Measurements from ENCODE around the gene CGB5. TPM values are rescaled to one million over a fixed set of nuclear protein-coding genes. Genes with fewer than 3 reads are reported as not detected.
A peak's percentile ranks its signal among the peaks of the same experiment; 100 is the strongest.

Gene CGB5
- total and polyA plus RNA-seq, 9 of the 15 experiments (the other 6 are each of a cell fraction or from before 2014, with no cell fraction given): not detected

- TF ChIP-seq MNT (conservative IDR thresholded peaks at IDR 0.05): peak in 1 of 2 experiments; percentile 40; a peak in 2 of 4 replicates
- TF ChIP-seq ZNF232 (CRISPR knock-in tag; IDR thresholded peaks at IDR 0.05): no peak
- no peak for TF ChIP-seq FOXJ3 (CRISPR knock-in tag; IDR thresholded peaks at IDR 0.05)
- TF ChIP-seq ZNF174 (CRISPR knock-in tag; IDR thresholded peaks at IDR 0.05): no peak
- peak; percentile 87 for TF ChIP-seq C11orf30 (IDR thresholded peaks at IDR 0.05; ENCODE audit: low read depth)
- TF ChIP-seq SAFB2 (IDR thresholded peaks at IDR 0.05; ENCODE audit: borderline replicate concordance, low read depth, low read length, severe bottlenecking): no peak
- TF ChIP-seq JUNB (CRISPR knock-in tag; conservative IDR thresholded peaks at IDR 0.05): no peak
- TF ChIP-seq ARID2 (IDR thresholded peaks at IDR 0.05): 0 out of 2 replicates have a peak, but pooled peaks have one; percentile 5
- TF ChIP-seq HDAC1 (IDR thresholded peaks at IDR 0.05): 0 out of 4 replicates have a peak, but pooled peaks of 1 of the 2 experiments have one; percentile 37
- peak; percentile 89 for TF ChIP-seq SPI1 (IDR thresholded peaks at IDR 0.05; ENCODE audit: borderline replicate concordance, low read depth, low read length)
- 0 out of 2 replicates have a peak, but pooled peaks have one; percentile 30 for TF ChIP-seq ELF1 (tag; IDR thresholded peaks at IDR 0.05)
Observed at GRCh38 chr19:49073514-49074378, 30.1 kb downstream of the CGB5 start (continued).

All from K562 (cell line).